Left hindlimb (tissue), 1 donor: ENCODE measurements around the gene PCDHGA1.

ENCODE experiments used
- DNase-seq: peaks from one replicate; pipeline ENCODE4 v3.0.0-alpha.2; 2018

Gene PCDHGA1

DNA sequence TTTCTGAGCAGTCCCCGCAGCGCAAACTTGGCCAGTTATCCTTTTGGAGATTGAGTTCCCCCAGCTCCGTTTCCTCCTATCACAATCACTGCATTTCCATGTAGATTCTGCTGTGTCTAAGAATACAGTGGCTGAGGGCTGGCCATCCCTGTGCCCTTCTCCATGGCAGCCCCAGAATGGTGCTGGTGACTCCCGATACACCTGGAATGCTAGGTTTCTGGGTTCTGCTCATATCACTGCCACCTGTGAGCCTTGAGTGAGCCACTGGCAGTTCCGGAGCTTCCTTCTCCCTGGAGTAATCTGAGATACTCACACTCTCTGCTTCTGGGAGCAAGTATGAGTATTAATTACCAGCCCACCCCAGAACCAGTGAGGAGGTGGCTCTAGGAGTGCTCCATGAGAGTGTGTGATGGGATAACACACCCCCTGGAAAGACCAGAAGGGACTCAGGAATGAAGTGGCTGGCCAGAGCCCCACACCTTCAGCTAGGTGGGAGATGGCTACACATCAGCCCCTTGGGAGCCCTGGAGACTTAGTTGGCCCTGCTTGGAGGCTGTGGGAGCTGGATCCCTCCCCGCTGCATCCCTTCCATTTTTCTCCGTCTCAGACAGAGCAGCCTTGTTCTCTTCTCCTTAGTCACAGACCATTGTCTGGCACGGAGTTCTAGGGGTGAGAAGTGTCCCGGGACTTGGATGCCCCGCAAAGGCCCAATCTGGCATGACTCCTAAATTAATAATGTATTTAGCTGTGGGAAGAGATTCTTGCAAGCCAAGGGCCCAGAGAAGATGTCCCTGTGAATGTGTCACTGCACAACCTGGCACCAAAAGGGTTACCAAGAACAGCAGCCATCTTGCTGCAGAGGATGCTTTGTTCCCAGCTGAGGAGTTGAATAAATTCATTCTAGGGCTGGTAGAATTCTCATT is 163.4 kb downstream of the PCDHGA1 start:
- no peak for DNase-seq

- no peak for DNase-seq
These were observed 164.6 kb downstream of the PCDHGA1 start for GRCh38 chr5:141494761-141495452.

DNA sequence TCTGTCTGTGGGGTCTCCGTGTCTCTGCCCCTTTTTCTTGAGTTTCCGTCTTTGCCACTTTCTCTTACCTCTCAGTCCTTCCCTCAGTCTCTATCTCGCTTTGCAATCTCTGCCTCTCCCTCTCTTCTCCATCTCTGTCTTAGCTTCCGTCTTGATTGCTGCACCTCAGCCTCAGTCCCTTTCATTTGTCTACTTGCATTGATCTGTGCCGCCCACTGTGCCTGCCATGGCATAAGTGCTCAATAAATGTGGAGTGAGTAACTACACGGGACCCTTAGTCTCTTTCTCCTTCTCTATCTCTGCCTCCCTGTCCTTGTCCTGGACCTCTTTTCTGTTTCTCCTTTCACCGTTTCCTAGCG is 165.1 kb downstream of the PCDHGA1 start:
- DNase-seq: no peak

DNA sequence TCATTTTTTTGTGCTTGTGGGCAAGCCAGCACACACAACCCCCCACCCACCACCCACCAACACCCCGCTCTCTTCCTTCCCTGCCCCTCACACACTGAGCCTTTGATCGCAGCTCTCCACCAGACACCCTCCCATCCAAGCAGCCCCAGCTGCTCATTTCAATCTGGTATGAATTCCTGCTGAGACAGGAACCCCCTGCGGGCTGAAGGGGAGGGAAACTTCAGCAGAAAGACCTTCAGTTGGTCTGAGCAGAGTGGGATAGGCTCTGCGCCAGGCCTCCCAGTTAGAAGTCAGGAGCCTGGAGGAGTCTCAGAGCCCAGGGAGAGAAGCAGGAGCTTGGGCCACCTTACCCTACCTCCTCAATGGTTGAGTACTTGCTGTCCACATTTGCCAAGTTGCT is 165.7 kb downstream of the PCDHGA1 start:
- no peak for DNase-seq

- DNase-seq: no peak
These were observed 171.4 kb downstream of the PCDHGA1 start for GRCh38 chr5:141501761-141502160.

DNA sequence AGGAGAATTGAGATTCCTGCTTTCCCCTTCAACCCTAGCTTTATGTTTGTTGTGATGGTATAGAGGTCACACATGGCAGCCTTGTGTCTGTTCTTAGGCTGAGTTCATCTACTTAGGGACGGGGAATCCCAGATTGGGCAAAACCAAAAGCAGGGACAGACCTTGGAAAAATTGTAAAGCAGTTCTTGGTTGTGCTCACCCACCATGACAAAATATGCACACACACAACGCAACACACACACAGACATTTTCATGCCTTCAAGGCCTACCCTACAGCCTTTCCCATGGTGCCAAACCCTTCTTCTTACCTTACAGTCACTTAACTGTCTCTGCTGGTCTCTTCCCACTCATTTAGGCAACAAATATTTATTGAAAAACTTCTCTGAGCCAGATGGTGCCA is 173.4 kb downstream of the PCDHGA1 start:
- DNase-seq: no peak

- no peak for DNase-seq
These were observed 173.9 kb downstream of the PCDHGA1 start for GRCh38 chr5:141504216-141504615.

- no peak for DNase-seq
These were observed 176.3 kb downstream of the PCDHGA1 start for GRCh38 chr5:141506381-141507155.

- peak; percentile 88 for DNase-seq
These were observed 177.2 kb downstream of the PCDHGA1 start for GRCh38 chr5:141507387-141508091.

- DNase-seq: no peak
These were observed 178.1 kb downstream of the PCDHGA1 start for GRCh38 chr5:141508440-141508797.

DNA sequence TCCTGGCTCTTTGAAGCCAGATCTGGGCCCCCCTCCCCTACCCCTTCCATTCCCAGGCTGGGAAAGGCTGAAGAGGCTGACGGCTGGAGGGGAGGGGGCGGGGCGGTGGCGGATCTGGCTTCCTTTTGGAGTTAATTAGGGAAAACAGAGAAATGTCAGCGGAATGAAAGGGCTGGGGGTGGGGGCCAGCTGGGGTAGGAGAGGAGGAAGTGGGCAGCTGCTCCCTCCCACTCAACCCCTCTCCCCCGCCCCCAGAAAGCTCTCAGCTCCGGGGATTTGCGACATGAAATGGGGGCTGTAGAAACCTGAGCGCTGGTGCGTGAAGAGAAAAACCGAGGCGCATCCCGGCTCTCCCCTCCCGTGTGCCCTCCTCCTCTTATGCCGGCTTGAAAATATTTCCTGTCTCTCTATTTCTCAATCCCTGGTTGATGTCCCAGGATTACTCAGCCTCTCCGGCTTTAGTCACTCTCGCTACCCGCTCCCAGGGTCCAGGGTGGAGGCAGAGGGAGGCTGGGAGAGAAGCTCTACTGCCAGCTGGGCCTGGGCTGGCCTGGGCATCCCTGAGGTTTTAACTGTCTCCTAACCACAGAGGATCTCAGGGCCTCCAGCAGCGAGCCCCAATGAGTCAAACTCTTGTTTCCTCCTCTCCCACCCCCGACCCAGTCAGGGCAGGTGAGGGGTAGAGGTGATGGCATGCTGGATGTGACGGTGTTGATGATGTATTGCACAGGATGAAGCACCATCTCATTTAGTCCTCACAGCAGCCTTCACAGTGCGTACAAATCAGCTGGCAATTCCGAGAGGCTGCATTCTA is 178.7 kb downstream of the PCDHGA1 start:
- DNase-seq: peak; percentile 85

- DNase-seq: no peak
These were observed 179.8 kb downstream of the PCDHGA1 start for GRCh38 chr5:141510160-141510559.

- DNase-seq: no peak
These were observed 180.7 kb downstream of the PCDHGA1 start for GRCh38 chr5:141510850-141511601.

DNA sequence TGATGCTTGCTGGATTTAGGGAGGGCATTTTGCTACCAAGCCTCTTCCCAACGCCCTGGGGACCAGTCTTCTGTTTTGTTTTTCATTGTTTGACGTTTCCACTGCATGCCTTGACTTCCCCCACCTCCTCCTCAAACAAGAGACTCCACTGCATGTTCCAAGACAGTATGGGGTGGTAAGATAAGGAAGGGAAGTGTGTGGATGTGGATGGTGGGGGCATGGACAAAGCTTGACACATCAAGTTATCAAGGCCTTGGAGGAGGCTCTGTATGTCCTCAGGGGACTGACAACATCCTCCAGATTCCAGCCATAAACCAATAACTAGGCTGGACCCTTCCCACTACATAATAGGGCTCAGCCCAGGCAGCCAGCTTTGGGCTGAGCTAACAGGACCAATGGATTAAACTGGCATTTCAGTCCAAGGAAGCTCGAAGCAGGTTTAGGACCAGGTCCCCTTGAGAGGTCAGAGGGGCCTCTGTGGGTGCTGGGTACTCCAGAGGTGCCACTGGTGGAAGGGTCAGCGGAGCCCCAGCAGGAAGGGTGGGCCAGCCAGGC is 181.5 kb downstream of the PCDHGA1 start:
- DNase-seq: no peak

DNA sequence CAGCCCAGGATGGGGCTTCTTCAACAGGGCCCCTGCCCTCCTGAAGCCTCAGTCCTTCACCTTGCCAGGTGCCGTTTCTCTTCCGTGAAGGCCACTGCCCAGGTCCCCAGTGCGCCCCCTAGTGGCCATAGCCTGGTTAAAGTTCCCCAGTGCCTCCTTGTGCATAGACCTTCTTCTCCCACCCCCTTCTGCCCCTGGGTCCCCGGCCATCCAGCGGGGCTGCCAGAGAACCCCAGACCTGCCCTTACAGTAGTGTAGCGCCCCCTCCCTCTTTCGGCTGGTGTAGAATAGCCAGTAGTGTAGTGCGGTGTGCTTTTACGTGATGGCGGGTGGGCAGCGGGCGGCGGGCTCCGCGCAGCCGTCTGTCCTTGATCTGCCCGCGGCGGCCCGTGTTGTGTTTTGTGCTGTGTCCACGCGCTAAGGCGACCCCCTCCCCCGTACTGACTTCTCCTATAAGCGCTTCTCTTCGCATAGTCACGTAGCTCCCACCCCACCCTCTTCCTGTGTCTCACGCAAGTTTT is 182.1 kb downstream of the PCDHGA1 start:
- peak; percentile 82 for DNase-seq

GRCh38 chr5:141512911-141513626 is 182.8 kb downstream of the PCDHGA1 start:
- peak; percentile 87 for DNase-seq

- peak; percentile 94 for DNase-seq
These were observed 183.5 kb downstream of the PCDHGA1 start for GRCh38 chr5:141513627-141514329.

DNA sequence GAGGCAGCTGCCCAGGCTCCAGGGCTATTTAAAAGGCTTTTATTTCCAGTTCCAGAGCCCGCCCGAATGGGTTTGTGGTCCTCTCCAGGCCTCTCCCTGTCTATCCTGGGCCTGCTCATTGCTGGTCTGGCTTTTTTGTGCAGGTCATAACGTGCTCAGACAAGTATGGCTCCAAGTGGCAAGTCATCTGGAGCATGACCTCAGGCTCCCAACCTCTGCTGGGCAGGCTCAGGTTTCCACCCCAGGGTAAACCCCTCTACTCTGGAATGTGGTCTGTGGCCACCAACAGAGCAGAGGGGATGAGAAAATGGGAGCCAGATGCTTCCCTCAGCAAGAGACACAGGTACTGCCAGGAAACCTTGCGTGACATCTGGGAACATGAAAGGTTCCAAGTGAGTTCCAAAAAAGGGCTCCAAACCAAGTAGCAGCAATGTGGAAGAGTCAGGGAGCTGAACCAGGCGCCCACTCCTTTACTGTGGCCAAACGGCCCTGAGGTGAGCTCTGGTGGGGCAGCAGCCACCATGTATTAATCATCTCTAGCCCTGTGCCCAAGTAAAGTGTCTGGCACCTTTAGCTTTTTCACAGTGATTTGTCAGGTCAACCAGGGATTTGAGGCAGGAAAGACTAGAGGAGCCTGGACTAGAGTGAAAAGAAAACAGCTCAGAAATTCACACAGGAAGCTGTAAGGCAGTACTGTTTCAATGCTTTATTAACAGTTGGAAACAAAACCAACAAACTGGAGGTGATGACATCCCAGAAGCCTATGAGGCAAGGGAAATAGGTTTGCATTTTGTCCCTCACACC is 184.2 kb downstream of the PCDHGA1 start:
- DNase-seq: peak; percentile 62
